Smooth muscle cell (in vitro differentiated cells): Measurements from ENCODE around the gene ATP1A4. TPM values are rescaled to one million over a fixed set of nuclear protein-coding genes. Genes with fewer than 3 reads are reported as not detected.

Experiments
- DNase-seq: peaks from one replicate; lab custom pipeline; 2025; ENCODE audit not compliant: unreplicated experiment; lab: John Stamatoyannopoulos, UW
- H2AFZ ChIP-seq: fragments of 200-600 bp; sonication (generic); 2 replicates; pipeline ENCODE4 v1.6.0; 2016; ENCODE audit warnings: antibody characterized with exemption, low read depth, mild to moderate bottlenecking
- H3F3A ChIP-seq: fragments of 200-600 bp; sonication (generic); 2 replicates; pipeline ENCODE4 v1.6.0; 2017; ENCODE audit warnings: antibody characterized with exemption, low read depth
- H3K27ac ChIP-seq: fragments of 200-600 bp; sonication (generic); 2 replicates; pipeline ENCODE4 v1.5.1; 2016; ENCODE audit warnings: low read depth, mild to moderate bottlenecking
- H3K27me3 ChIP-seq: fragments of 200-600 bp; sonication (generic); 2 replicates; pipeline ENCODE4 v1.6.1; 2016; ENCODE audit warnings: low read depth, mild to moderate bottlenecking
- H3K36me3 ChIP-seq: fragments of 200-600 bp; sonication (generic); 2 replicates; pipeline ENCODE4 v1.5.1; 2016; ENCODE audit warnings: low read depth
- H3K4me1 ChIP-seq: fragments of 200-600 bp; sonication (generic); 2 replicates; pipeline ENCODE4 v1.5.1; 2016; ENCODE audit warnings: low read depth
- H3K4me2 ChIP-seq: fragments of 200-600 bp; sonication (generic); 2 replicates; pipeline ENCODE4 v1.6.0; 2016; ENCODE audit warnings: mild to moderate bottlenecking
- H3K4me3 ChIP-seq: fragments of 200-600 bp; sonication (generic); 2 replicates; pipeline ENCODE4 v1.5.1; 2016; ENCODE audit warnings: mild to moderate bottlenecking
- H3K79me2 ChIP-seq: fragments of 200-600 bp; sonication (generic); 2 replicates; pipeline ENCODE4 v1.6.0; 2016; ENCODE audit warnings: low read depth, mild to moderate bottlenecking
- H3K9ac ChIP-seq: fragments of 200-600 bp; sonication (generic); 2 replicates; pipeline ENCODE4 v1.6.0; 2016; ENCODE audit warnings: low read depth
- H3K9me3 ChIP-seq: fragments of 200-600 bp; sonication (generic); replicated peaks from 2 replicates; pipeline ENCODE4 v1.5.1; 2016; ENCODE audit warnings: low read depth
- H4K20me1 ChIP-seq: fragments of 200-600 bp; sonication (generic); 2 replicates; pipeline ENCODE4 v1.6.0; 2016; ENCODE audit warnings: low read depth
- CTCF ChIP-seq: fragments of 200-600 bp; sonication (generic); IDR thresholded peaks from 2 replicates; pipeline ENCODE4 v1.5.1; 2017; ENCODE audit warnings: borderline replicate concordance, mild to moderate bottlenecking, antibody characterized with exemption; ENCODE audit not compliant: insufficient read depth, poor library complexity, severe bottlenecking
- WGBS: methylation state at CpG from one replicate; pipeline ENCODE4 v1.1.7; 2016; ENCODE audit warnings: low lambda C conversion rate; 5-methylcytosine and 5-hydroxymethylcytosine counted together
- polyA plus RNA-seq: library from polyadenylated mRNA; unstranded; fragments of >200 nt; fragmentation: Nextera tagmentation; extraction: Ambion mirVana; gene quantifications from 2 replicates; pipeline ENCODE4 v1.2.1, GENCODE V29; 2016
- total RNA-seq: library from RNA; depleted of rRNA; stranded (reverse); fragments of >200 nt; gene quantifications from 2 replicates; pipeline ENCODE4 v1.2.3, GENCODE V29; 2014

ATP1A4 gene
- total and polyA plus RNA-seq, 2 experiments from 2014 or later: not detected

DNA sequence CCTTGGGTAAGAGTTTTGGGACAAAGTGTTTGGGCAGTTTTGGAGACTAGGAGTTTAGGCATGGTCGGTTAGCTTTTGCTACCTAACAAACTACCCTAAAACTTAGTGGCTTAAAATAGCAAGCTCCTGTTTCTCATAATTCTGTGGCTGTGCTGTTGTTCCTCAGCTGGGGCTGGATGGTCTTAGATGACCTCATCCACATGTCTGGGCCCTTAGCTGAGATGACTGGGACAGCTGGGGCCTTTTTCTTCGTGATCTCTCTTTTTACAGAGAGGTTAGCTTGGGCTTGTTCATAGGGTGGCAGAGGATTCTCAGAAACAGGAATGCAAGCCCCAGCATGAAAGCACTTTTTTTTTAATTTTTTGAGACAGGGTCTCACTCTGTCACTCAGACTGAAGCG is 6.6 kb downstream of the ATP1A4 start:
- H3K9ac ChIP-seq: no peak overlapping the region
- no peak overlapping the region for H3K4me3 ChIP-seq
- H3F3A ChIP-seq: no peaks in the 10 kb centered on the region
- no peaks in the 10 kb centered on the region for H3K27me3 ChIP-seq
- H3K9me3 ChIP-seq: no peaks in the 10 kb centered on the region
- no peak for TF ChIP-seq CTCF
- H4K20me1 ChIP-seq: no peaks in the 10 kb centered on the region
- H3K4me2 ChIP-seq: no peak overlapping the region
- 65% methylated on average over 3 of the region's 3 CpGs for WGBS
- DNase-seq: no peak
- no peaks in the 10 kb centered on the region for H3K79me2 ChIP-seq
- no peaks in the 10 kb centered on the region for H3K36me3 ChIP-seq
- no peaks in the 10 kb centered on the region for H3K4me1 ChIP-seq
- H2AFZ ChIP-seq: peak overlapping the region; percentile 33
- H3K27ac ChIP-seq: no peak overlapping the region

GRCh38 chr1:160158534-160158933 is 7.1 kb downstream of the ATP1A4 start:
- TF ChIP-seq CTCF: no peak
- H3K27ac ChIP-seq: no peak overlapping the region
- H3K36me3 ChIP-seq: no peaks in the 10 kb centered on the region
- H3K9me3 ChIP-seq: no peaks in the 10 kb centered on the region
- no peaks in the 10 kb centered on the region for H4K20me1 ChIP-seq
- no peak for DNase-seq
- H3K4me1 ChIP-seq: no peaks in the 10 kb centered on the region
- no peaks in the 10 kb centered on the region for H3K27me3 ChIP-seq
- no peaks in the 10 kb centered on the region for H3F3A ChIP-seq
- H3K4me3 ChIP-seq: no peak overlapping the region
- 88% methylated on average over 4 of the region's 4 CpGs for WGBS
- H3K79me2 ChIP-seq: no peaks in the 10 kb centered on the region
- H3K4me2 ChIP-seq: no peak overlapping the region
- no peak overlapping the region for H3K9ac ChIP-seq
- H2AFZ ChIP-seq: no peak overlapping the region

DNA sequence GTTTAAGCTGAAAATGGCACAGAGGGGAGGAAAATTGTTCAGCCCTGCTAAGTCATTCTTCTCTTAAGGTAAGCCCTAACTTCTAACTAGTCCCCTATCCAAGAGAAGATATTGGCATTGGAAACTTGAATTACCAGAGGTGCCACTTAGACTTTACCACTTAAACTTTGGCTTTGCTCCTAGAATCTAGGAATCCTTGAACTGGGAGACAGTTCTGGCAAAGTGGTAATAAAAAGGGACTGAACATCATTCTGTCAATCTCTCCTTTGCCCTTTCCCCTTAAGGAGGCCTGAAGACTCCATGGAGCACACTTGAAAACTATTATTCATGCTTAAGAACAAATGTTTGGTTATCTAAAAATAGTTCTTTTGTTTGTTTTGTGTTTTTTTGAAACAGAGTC is 8.4 kb downstream of the ATP1A4 start:
- H3K27me3 ChIP-seq: no peaks in the 10 kb centered on the region
- no peak overlapping the region for H3K4me2 ChIP-seq
- DNase-seq: no peak
- no peaks in the 10 kb centered on the region for H4K20me1 ChIP-seq
- H3K4me3 ChIP-seq: no peak overlapping the region
- H3K9me3 ChIP-seq: no peaks in the 10 kb centered on the region
- no peak overlapping the region for H3K27ac ChIP-seq
- no peaks in the 10 kb centered on the region for H3K79me2 ChIP-seq
- H3K9ac ChIP-seq: no peak overlapping the region
- H3K4me1 ChIP-seq: no peaks in the 10 kb centered on the region
- no peaks in the 10 kb centered on the region for H3F3A ChIP-seq
- TF ChIP-seq CTCF: no peak
- no peak overlapping the region for H2AFZ ChIP-seq
- H3K36me3 ChIP-seq: no peaks in the 10 kb centered on the region

DNA sequence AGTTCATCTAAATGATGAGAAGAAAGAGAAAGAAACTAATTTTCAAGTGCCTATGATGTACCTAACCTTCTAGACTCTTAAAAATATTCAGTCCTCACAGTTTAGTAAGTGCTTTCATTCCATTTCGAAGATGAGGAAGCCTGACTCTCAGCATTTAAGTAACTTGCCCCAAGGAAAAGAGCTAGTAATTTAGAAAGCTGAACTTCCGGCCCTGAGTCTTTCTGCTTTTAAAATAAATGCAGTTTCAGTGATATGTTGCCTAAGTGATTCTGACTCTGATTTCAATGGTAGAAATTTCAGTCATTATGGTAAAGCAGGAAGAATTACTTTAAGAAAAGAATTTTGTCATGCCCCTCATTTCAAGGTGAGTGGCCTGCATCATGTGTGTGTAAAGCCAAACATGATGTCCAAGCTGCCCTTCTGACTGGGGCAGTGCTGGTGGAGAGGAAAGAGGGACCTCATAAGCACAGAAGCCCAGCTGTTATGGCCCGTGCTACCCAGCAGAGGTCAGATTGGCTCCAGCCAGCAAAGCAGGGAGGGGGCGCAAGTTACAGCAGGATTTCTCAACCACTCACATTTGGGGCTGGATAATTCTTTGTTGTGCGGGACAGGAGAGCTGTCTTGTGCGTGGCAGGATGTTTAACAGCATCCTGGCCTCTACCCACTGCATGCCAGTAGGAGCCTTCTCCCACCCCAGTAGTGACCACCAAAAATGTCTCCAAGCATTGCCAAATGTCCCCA is 10.7 kb downstream of the ATP1A4 start:
- TF ChIP-seq CTCF: peak; percentile 45
- H3K9me3 ChIP-seq: no peaks in the 10 kb centered on the region
- H3K4me1 ChIP-seq: no peaks in the 10 kb centered on the region
- H3K9ac ChIP-seq: no peak overlapping the region
- no peak overlapping the region for H3K27ac ChIP-seq
- H3K36me3 ChIP-seq: no peaks in the 10 kb centered on the region
- no peak overlapping the region for H3K4me2 ChIP-seq
- no peaks in the 10 kb centered on the region for H3K27me3 ChIP-seq
- 37% methylated on average over 6 of the region's 6 CpGs for WGBS
- no peak for DNase-seq
- H2AFZ ChIP-seq: no peak overlapping the region
- H3K4me3 ChIP-seq: no peak overlapping the region
- no peaks in the 10 kb centered on the region for H3K79me2 ChIP-seq
- H4K20me1 ChIP-seq: no peaks in the 10 kb centered on the region
- no peaks in the 10 kb centered on the region for H3F3A ChIP-seq
